PC-3 (cell line): ENCODE data around the gene ZNF143.

Experiments
- EZH2 ChIP-seq: fragments of 300-600 bp; sonication (generic); IDR thresholded peaks from one replicate; pipeline ENCODE4 v1.6.1; 2017; ENCODE audit warnings: antibody characterized with exemption, mild to moderate bottlenecking, low read length; ENCODE audit not compliant: unreplicated experiment
- EZH2phosphoT487 ChIP-seq: fragments of 300-600 bp; sonication (generic); IDR thresholded peaks from 2 replicates; pipeline ENCODE4 v1.6.1; 2018; ENCODE audit warnings: mild to moderate bottlenecking, antibody characterized with exemption, low read length, borderline replicate concordance
- TF ChIP-seq, protein P1 (sequence below): fragments of 300-600 bp; sonication (generic); conservative IDR thresholded peaks from 2 replicates; pipeline ENCODE4 v1.5.1; 2017; ENCODE audit warnings: antibody characterized with exemption, low read depth, mild to moderate bottlenecking, low read length

DNA sequence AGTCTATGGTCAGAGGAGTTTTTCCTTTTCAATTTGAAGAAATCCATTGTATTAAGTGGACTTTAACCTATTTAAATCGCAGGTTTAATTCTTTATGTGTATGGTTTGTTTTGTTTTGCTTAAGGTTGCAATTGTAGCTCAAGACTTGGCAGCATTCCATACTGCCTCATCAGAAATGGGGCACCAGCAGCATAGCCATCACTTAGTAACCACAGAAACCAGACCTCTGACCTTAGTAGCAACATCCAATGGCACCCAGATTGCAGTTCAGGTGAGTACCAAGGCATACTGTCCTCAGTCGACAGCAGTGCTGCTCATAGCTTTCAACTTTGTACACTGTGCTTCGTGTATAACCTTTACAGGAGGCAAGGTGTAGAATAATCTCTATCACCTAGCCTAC, 64.3 kb downstream of the ZNF143 start:
- TF ChIP-seq, protein P1, sequence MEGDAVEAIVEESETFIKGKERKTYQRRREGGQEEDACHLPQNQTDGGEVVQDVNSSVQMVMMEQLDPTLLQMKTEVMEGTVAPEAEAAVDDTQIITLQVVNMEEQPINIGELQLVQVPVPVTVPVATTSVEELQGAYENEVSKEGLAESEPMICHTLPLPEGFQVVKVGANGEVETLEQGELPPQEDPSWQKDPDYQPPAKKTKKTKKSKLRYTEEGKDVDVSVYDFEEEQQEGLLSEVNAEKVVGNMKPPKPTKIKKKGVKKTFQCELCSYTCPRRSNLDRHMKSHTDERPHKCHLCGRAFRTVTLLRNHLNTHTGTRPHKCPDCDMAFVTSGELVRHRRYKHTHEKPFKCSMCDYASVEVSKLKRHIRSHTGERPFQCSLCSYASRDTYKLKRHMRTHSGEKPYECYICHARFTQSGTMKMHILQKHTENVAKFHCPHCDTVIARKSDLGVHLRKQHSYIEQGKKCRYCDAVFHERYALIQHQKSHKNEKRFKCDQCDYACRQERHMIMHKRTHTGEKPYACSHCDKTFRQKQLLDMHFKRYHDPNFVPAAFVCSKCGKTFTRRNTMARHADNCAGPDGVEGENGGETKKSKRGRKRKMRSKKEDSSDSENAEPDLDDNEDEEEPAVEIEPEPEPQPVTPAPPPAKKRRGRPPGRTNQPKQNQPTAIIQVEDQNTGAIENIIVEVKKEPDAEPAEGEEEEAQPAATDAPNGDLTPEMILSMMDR: no peak
- TF ChIP-seq EZH2 (no peak), EZH2phosphoT487 (no peak)
